Kasumi-1 (cell line): ENCODE results near the gene ZNF805.
"Not testable (repeated sequence)": the region's sequence is repeated elsewhere in the genome, so short reads cannot be mapped to it uniquely, and the experiment has no call there.

Experiments used
- DNase-seq, 2 experiments: peaks; one replicate each; lab custom pipeline; 2025; lab: John Stamatoyannopoulos, UW

The ZNF805 gene

DNA sequence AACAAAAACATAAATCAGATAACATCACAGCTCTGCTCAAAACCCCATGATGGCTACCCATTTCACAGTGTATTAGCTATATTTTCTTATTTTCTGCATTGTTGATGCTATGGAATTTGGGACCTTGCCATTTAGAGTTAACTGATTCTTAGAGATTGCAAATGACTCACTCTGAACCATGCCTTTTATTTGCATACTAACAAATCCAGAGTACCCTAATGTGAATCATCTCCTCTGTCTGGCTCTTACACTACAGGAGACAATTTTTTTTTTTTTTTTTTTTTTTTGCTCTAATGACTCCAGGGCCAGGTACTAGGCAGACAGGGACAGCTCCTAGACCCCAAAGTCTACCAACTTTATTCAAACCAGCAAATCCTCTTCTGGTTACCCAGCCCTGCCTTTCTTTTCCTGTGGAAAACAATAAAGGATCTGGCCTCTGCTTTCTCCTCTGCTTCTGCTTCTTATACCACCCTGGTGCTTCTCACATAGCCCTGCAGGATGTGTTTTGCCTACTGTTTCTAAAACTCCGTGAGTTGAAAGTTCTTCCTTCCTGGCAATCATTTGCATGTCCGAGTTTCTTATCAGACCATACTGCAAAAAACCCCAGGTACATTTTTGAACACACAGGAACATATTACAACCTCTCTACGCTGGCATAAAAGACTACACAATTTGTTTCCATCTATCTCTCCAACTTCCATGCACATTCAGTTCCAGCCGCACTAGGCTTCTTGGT is 29.3 kb downstream of the ZNF805 start:
- DNase-seq, result no peak

GRCh38 chr19:57271280-57271679 is 30.8 kb downstream of the ZNF805 start:
- DNase-seq, result no peak

GRCh38 chr19:57273014-57273413 is 32.6 kb downstream of the ZNF805 start:
- DNase-seq, result no peak

DNA sequence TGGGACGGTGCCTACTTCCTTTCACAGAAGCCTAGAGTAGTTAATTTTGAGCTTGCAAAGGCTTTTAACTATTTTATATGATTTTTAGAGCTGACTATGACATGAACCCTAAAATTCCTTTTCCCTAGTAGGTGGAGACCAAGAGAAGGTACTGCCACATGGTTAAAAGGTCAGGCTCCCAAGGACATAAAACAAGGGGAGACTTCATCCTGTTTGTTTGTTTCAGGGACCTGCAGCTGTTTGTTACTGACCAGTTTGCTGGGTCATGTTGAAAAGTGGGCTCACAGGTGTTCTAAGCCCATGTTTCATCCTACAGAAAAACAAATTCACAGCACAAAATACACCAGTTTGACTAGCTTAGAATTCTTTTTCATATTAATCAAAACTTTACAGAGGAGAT is 36.0 kb downstream of the ZNF805 start:
- DNase-seq, result no peak

DNA sequence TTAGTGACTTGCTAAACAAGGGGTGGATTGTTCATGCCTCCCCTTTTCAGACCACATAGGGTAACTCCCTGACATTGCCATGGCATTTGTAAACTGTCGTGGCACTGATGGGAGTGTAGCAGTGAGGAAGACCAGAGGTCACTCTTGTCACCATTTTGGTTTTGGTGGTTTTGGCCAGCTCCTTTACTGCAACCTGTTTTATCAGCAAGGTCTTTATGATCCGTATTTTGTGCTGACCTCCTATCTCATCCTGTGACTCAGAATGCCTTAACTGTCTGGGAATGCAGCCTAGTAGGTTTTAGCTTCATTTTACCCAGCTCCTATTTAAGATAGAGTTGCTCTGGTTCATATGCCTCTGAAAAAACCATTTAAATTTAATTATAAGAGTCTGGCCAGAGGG is 38.0 kb downstream of the ZNF805 start:
- not testable (repeated sequence) for DNase-seq

GRCh38 chr19:57279418-57280164 is 39.2 kb downstream of the ZNF805 start:
- peak; percentile 90 to 93 for DNase-seq

DNA sequence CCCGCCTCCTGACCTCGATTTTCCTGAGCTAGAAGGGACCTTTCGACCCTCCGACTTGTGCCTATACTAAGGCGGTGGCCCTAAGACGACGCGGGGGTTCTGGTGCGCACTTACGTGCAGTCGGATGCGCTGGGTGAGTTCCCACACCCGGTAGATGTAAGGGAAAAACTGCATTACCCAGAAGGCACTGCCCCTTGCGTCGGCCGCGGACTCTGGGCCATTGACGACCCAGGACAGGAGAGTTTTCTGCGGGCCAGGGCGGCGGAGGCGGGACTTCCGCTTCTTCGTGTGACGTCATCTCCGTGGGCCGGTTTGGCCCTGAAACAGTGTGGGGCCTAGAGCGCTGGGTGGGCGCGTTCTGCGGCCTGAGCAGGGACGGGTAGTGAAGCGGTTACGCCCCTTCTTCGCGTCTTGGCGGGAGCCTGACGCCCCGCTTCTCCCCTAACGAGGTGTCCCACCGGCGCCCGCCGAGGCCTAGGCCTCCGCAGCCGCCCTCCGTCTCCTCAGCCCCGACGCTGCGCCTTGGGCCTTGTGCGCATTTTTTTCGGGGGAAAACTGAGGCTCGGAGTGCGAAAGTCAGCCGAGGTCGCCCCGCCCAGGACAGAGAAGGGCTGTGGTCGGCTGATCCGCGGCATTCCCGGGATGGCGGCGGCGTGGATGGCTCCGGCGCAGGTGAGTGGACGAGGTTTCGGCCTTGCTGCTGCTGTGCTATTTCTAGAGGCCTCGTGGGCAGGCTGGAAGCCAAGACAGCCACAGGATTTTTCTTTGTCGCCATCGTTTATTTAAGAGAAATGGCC is 39.9 kb downstream of the ZNF805 start, which contains the start of gene ZNF460:
Gene ZNF460, plus strand, starts transcription at position 321 of the 797 bp plus-strand sequence. Its CDS starts 322 bp downstream, at position 643.
- peak; percentile 95 to 96 for DNase-seq

DNA sequence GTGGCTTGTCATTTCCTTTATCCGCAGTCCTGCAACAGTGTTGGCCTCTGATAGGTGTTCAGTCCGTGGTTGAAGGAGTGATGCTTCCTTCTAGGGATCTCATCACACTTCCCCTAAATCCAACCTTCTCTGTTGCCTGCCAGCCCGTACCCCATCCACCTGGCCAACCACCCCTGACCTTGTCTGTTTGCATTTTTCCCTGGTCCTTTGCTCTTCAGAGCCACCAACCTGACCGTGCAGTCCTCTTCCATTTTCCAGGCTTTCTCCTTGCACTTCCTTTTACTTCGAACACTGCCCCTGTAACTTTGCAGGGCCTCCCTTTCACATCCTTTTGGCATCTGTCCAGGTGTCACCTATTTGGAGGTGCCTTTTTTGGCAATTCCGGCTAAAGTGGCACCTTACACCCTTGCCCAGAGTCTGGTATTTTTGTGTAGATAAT is 40.5 kb downstream of the ZNF805 start:
- peak in 1 of 2 experiments; percentile 45 for DNase-seq

- DNase-seq, result no peak
These were observed 41.7 kb downstream of the ZNF805 start for GRCh38 chr19:57282011-57282643.

GRCh38 chr19:57288373-57288772 is 47.9 kb downstream of the ZNF805 start:
- DNase-seq, result no peak

GRCh38 chr19:57290970-57291369 is 50.5 kb downstream of the ZNF805 start:
- no peak for DNase-seq

GRCh38 chr19:57292547-57292946 is 52.1 kb downstream of the ZNF805 start:
- no peak for DNase-seq

- DNase-seq, result no peak
These were observed 53.3 kb downstream of the ZNF805 start for GRCh38 chr19:57293719-57294118.

- no peak for DNase-seq
These were observed 61.6 kb downstream of the ZNF805 start for GRCh38 chr19:57302020-57302465.

- DNase-seq, result no peak
These were observed 62.4 kb downstream of the ZNF805 start for GRCh38 chr19:57302727-57303401.
